ENCODE measurements around the gene CLEC16A. TPM values are rescaled to one million over a fixed set of nuclear protein-coding genes. Genes with fewer than 3 reads are reported as not detected.

The CLEC16A gene
- total and polyA plus RNA-seq, 2 experiments from 2014 or later: 9.9 to 24.1 TPM

- TF ChIP-seq, protein P1, sequence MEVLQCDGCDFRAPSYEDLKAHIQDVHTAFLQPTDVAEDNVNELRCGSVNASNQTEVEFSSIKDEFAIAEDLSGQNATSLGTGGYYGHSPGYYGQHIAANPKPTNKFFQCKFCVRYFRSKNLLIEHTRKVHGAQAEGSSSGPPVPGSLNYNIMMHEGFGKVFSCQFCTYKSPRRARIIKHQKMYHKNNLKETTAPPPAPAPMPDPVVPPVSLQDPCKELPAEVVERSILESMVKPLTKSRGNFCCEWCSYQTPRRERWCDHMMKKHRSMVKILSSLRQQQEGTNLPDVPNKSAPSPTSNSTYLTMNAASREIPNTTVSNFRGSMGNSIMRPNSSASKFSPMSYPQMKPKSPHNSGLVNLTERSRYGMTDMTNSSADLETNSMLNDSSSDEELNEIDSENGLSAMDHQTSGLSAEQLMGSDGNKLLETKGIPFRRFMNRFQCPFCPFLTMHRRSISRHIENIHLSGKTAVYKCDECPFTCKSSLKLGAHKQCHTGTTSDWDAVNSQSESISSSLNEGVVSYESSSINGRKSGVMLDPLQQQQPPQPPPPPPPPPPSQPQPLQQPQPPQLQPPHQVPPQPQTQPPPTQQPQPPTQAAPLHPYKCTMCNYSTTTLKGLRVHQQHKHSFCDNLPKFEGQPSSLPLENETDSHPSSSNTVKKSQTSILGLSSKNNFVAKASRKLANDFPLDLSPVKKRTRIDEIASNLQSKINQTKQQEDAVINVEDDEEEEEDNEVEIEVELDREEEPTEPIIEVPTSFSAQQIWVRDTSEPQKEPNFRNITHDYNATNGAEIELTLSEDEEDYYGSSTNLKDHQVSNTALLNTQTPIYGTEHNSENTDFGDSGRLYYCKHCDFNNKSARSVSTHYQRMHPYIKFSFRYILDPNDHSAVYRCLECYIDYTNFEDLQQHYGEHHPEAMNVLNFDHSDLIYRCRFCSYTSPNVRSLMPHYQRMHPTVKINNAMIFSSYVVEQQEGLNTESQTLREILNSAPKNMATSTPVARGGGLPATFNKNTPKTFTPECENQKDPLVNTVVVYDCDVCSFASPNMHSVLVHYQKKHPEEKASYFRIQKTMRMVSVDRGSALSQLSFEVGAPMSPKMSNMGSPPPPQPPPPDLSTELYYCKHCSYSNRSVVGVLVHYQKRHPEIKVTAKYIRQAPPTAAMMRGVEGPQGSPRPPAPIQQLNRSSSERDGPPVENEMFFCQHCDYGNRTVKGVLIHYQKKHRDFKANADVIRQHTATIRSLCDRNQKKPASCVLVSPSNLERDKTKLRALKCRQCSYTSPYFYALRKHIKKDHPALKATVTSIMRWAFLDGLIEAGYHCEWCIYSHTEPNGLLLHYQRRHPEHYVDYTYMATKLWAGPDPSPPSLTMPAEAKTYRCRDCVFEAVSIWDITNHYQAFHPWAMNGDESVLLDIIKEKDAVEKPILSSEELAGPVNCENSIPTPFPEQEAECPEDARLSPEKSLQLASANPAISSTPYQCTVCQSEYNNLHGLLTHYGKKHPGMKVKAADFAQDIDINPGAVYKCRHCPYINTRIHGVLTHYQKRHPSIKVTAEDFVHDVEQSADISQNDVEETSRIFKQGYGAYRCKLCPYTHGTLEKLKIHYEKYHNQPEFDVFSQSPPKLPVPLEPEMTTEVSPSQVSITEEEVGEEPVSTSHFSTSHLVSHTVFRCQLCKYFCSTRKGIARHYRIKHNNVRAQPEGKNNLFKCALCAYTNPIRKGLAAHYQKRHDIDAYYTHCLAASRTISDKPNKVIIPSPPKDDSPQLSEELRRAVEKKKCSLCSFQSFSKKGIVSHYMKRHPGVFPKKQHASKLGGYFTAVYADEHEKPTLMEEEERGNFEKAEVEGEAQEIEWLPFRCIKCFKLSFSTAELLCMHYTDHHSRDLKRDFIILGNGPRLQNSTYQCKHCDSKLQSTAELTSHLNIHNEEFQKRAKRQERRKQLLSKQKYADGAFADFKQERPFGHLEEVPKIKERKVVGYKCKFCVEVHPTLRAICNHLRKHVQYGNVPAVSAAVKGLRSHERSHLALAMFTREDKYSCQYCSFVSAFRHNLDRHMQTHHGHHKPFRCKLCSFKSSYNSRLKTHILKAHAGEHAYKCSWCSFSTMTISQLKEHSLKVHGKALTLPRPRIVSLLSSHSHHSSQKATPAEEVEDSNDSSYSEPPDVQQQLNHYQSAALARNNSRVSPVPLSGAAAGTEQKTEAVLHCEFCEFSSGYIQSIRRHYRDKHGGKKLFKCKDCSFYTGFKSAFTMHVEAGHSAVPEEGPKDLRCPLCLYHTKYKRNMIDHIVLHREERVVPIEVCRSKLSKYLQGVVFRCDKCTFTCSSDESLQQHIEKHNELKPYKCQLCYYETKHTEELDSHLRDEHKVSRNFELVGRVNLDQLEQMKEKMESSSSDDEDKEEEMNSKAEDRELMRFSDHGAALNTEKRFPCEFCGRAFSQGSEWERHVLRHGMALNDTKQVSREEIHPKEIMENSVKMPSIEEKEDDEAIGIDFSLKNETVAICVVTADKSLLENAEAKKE (CRISPR knock-in tag; IDR thresholded peaks at IDR 0.05): no peak
- no peak for TF ChIP-seq STAT1 (IDR thresholded peaks at IDR 0.05; ENCODE audit: unreplicated experiment)
- no peak for TF ChIP-seq POLR2AphosphoS5 (IDR thresholded peaks at IDR 0.05; ENCODE audit: low read depth)
- TF ChIP-seq EZH2phosphoT487 (IDR thresholded peaks at IDR 0.05; ENCODE audit: unreplicated experiment): no peak
- no peak for TF ChIP-seq ZNF114 (CRISPR knock-in tag; IDR thresholded peaks at IDR 0.05)
- no peak for TF ChIP-seq JUNB (IDR thresholded peaks at IDR 0.05; ENCODE audit: unreplicated experiment)
- TF ChIP-seq CTCF (conservative IDR thresholded peaks at IDR 0.05; ENCODE audit: low read depth in 2 of 2): no peak
- TF ChIP-seq REST (IDR thresholded peaks at IDR 0.05; ENCODE audit: unreplicated experiment): no peak
- no peak for TF ChIP-seq CREB1 (CRISPR knock-in tag; IDR thresholded peaks at IDR 0.05; ENCODE audit: low read depth)
These were observed 128.2 kb downstream of the CLEC16A start (continued) for GRCh38 chr16:11072420-11073153.

Data from GM23338 (cell line).